ENCODE data around the gene TUBGCP3. TPM values are rescaled to one million over a fixed set of nuclear protein-coding genes. Genes with fewer than 3 reads are reported as not detected.

Gene TUBGCP3
- total RNA-seq, 6 experiments from 2014 or later, result 13.0 to 20.0 (median 17.6) TPM

- Histone ChIP-seq H3K27ac (no peak overlapping the region), H3K4me3 (no peak overlapping the region), H3K36me3 (no peaks in the 10 kb centered on the region), H3K27me3 (no peaks in the 10 kb centered on the region), H3K4me1 (no peaks in the 10 kb centered on the region), H3K9me3 (no peaks in the 10 kb centered on the region)
- 71% methylated on average over 10 of the region's 22 CpGs for WGBS (ENCODE audit: insufficient coverage, low coverage, low lambda C conversion rate, missing lambda C conversion rate)
- ATAC-seq (no peak), DNase-seq (peak in 2 of 3 donors; percentile 7 to 37)
- intact Hi-C loops (cut with DNase I), result no loop called here
- TF ChIP-seq CTCF (IDR thresholded peaks at IDR 0.05) (no peak), POLR2A (IDR thresholded peaks at IDR 0.05) (no peak)
Observed at GRCh38 chr13:112456138-112457056, 131.6 kb downstream of the TUBGCP3 start.

- Histone ChIP-seq H3K4me1 (no peaks in the 10 kb centered on the region), H3K4me3 (no peak overlapping the region), H3K36me3 (no peaks in the 10 kb centered on the region), H3K27me3 (no peaks in the 10 kb centered on the region), H3K9me3 (no peaks in the 10 kb centered on the region), H3K27ac (no peak overlapping the region)
- intact Hi-C loops (cut with DNase I), result no loop called here
- WGBS (ENCODE audit: insufficient coverage, low coverage, low lambda C conversion rate, missing lambda C conversion rate), result 83% methylated on average over 1 of the region's 17 CpGs
- ATAC-seq (no peak), DNase-seq (peak in 1 of 3 donors; percentile 38)
- TF ChIP-seq CTCF (IDR thresholded peaks at IDR 0.05), result no peak
Observed at GRCh38 chr13:112455476-112456059, 132.4 kb downstream of the TUBGCP3 start.

GRCh38 chr13:112454648-112455334, 133.2 kb downstream of the TUBGCP3 start:
- Histone ChIP-seq H3K36me3 (no peaks in the 10 kb centered on the region), H3K4me3 (no peak overlapping the region), H3K4me1 (no peaks in the 10 kb centered on the region), H3K27me3 (no peaks in the 10 kb centered on the region), H3K9me3 (no peaks in the 10 kb centered on the region), H3K27ac (no peak overlapping the region)
- 72% methylated on average over 11 of the region's 16 CpGs for WGBS (ENCODE audit: insufficient coverage, low coverage, low lambda C conversion rate, missing lambda C conversion rate)
- ATAC-seq (no peak), DNase-seq (no peak)
- TF ChIP-seq POLR2A (IDR thresholded peaks at IDR 0.05) (no peak), CTCF (IDR thresholded peaks at IDR 0.05) (no peak)
- intact Hi-C loops (cut with DNase I), result no loop called here

GRCh38 chr13:112453874-112454647, 133.9 kb downstream of the TUBGCP3 start:
- H3K27ac ChIP-seq, result no peak overlapping the region
- ATAC-seq (peak in 1 of 4 donors; percentile 6), DNase-seq (peak in 1 of 3 donors; percentile 35)
- no peaks in the 10 kb centered on the region for H3K27me3 ChIP-seq
- H3K36me3 ChIP-seq, result no peaks in the 10 kb centered on the region
- H3K9me3 ChIP-seq, result no peaks in the 10 kb centered on the region
- intact Hi-C loops (cut with DNase I), result no loop called here
- no peaks in the 10 kb centered on the region for H3K4me1 ChIP-seq
- TF ChIP-seq CTCF (IDR thresholded peaks at IDR 0.05) (no peak), POLR2A (IDR thresholded peaks at IDR 0.05) (no peak)
- WGBS (ENCODE audit: insufficient coverage, low coverage, low lambda C conversion rate, missing lambda C conversion rate), result 73% methylated on average over 6 of the region's 30 CpGs
- no peak overlapping the region for H3K4me3 ChIP-seq
